Coronary artery (tissue), 2 donors: ENCODE results near the gene CYTH4.

Source experiments
- DNase-seq: peaks from one replicate; pipeline ENCODE4 v3.0.0-alpha.2; 2017; ENCODE audit warnings: low spot score
- H3K27ac ChIP-seq, 2 donors: fragments of 200-600 bp; sonication (generic); one replicate each; pipeline ENCODE4 v1.5.1; 2016 to 2019
- H3K4me3 ChIP-seq: fragments of 200-600 bp; sonication (generic); 2 replicates; pipeline ENCODE4 v1.5.1; 2016; ENCODE audit warnings: mild to moderate bottlenecking, moderate library complexity
- CTCF ChIP-seq: fragments of 200-600 bp; sonication (generic); IDR thresholded peaks from one replicate; pipeline ENCODE4 v1.5.1; 2019; ENCODE audit warnings: antibody characterized with exemption

CYTH4 gene

GRCh38 chr22:37353839-37354238, 71.5 kb downstream of the CYTH4 start:
- DNase-seq = no peak
- TF ChIP-seq CTCF = no peak
- H3K4me3 ChIP-seq = no peak overlapping the region
- H3K27ac ChIP-seq = no peak overlapping the region

- TF ChIP-seq CTCF = no peak
- H3K27ac ChIP-seq = no peak overlapping the region
- no peak overlapping the region for H3K4me3 ChIP-seq
- no peak for DNase-seq
These were observed 72.0 kb downstream of the CYTH4 start for GRCh38 chr22:37354261-37354660.

- Histone ChIP-seq H3K27ac (no peak overlapping the region), H3K4me3 (no peak overlapping the region)
- no peak for DNase-seq
- no peak for TF ChIP-seq CTCF
These were observed 72.4 kb downstream of the CYTH4 start for GRCh38 chr22:37354670-37355069.

GRCh38 chr22:37355174-37355573, 72.9 kb downstream of the CYTH4 start:
- Histone ChIP-seq H3K4me3 (no peak overlapping the region), H3K27ac (no peak overlapping the region)
- no peak for TF ChIP-seq CTCF
- no peak for DNase-seq

- no peak overlapping the region for H3K4me3 ChIP-seq
- no peak overlapping the region for H3K27ac ChIP-seq
- no peak for TF ChIP-seq CTCF
- DNase-seq = no peak
These were observed 74.6 kb downstream of the CYTH4 start for GRCh38 chr22:37356922-37357321.

GRCh38 chr22:37357446-37358075, 75.3 kb downstream of the CYTH4 start:
- H3K27ac ChIP-seq = no peak overlapping the region
- TF ChIP-seq CTCF = no peak
- no peak for DNase-seq
- no peak overlapping the region for H3K4me3 ChIP-seq

GRCh38 chr22:37358386-37358785, 76.1 kb downstream of the CYTH4 start:
- DNase-seq = no peak
- H3K27ac ChIP-seq = no peak overlapping the region
- no peak overlapping the region for H3K4me3 ChIP-seq
- TF ChIP-seq CTCF = no peak
